K562 (cell line): ENCODE results near the gene IL17REL. TPM values are rescaled to one million over a fixed set of nuclear protein-coding genes. Genes with fewer than 3 reads are reported as not detected.

Source experiments
- ARID1B ChIP-seq: fragments of 450-650 bp; IDR thresholded peaks from 2 replicates; pipeline ENCODE4 v1.6.1; 2016; ENCODE audit warnings: antibody characterized with exemption, mild to moderate bottlenecking, inconsistent platforms
- ATF2 ChIP-seq: sonication (generic); formaldehyde crosslinking; IDR thresholded peaks from 2 replicates; pipeline ENCODE4 v1.8.1; 2022; ENCODE audit warnings: missing genetic modification reagents
- CEBPB ChIP-seq: fragments of 450-650 bp; IDR thresholded peaks from 2 replicates; pipeline ENCODE4 v1.6.1; 2016; ENCODE audit warnings: missing genetic modification characterization, missing compliant biosample characterization
- EHMT2 ChIP-seq: fragments of 450-650 bp; IDR thresholded peaks from 2 replicates; pipeline ENCODE4 v1.6.1; 2018; ENCODE audit warnings: antibody characterized with exemption
- FOSL1 ChIP-seq: fragments of 200-800 bp; sonication (Bioruptor generic); conservative IDR thresholded peaks from 2 replicates; pipeline ENCODE4 v1.6.1; 2016; ENCODE audit warnings: missing genetic modification characterization, missing compliant biosample characterization
- HDAC1 ChIP-seq, 2 experiments: fragments of 450-650 bp; IDR thresholded peaks; 2 replicates each; pipeline ENCODE4 v1.6.1; 2016 to 2017; ENCODE audit warnings: inconsistent platforms in 1 of 2, mild to moderate bottlenecking in 1 of 2, moderate library complexity in 1 of 2
- MBD2 ChIP-seq: sonication (generic); IDR thresholded peaks from 2 replicates; pipeline ENCODE4 v1.6.1; 2016; ENCODE audit warnings: low read depth, borderline replicate concordance
- MYC ChIP-seq, 2 experiments: fragments of 250-450 bp in 1 of 2; sonication (Bioruptor Pico) in 1 of 2; IDR thresholded peaks; 2 replicates each; pipeline versions ENCODE4 v1.5.1 to v1.6.1; 2012 to 2021; ENCODE audit warnings: low read depth in 2 of 2, borderline replicate concordance in 1 of 2, improper control_type of control experiment in 1 of 2, low read length in 1 of 2, mild to moderate bottlenecking in 1 of 2, moderate library complexity in 1 of 2
- NCOA2 ChIP-seq, 2 experiments: fragments of 450-650 bp; IDR thresholded peaks; 2 replicates each; pipeline ENCODE4 v1.6.1; 2018; ENCODE audit warnings: mild to moderate bottlenecking in 2 of 2, moderate library complexity in 1 of 2; ENCODE audit not compliant: partially characterized antibody in 2 of 2
- POLR2A ChIP-seq: fragments of 450-650 bp; conservative IDR thresholded peaks from 2 replicates; pipeline ENCODE4 v1.6.1; 2016
- TBL1XR1 ChIP-seq, 2 experiments: IDR thresholded peaks; 2 replicates each; pipeline ENCODE4 v1.6.1; 2012; ENCODE audit warnings: improper control_type of control experiment in 2 of 2, low read length in 2 of 2, mild to moderate bottlenecking in 1 of 2
- ZFP1 ChIP-seq: fragments of 450-650 bp; formaldehyde crosslinking; IDR thresholded peaks from 2 replicates; pipeline ENCODE4 v1.4.0; 2020; ENCODE audit warnings: mild to moderate bottlenecking, mixed read lengths
- ZNF398 ChIP-seq: fragments of 250-450 bp; sonication (Bioruptor Pico); IDR thresholded peaks from 2 replicates; pipeline ENCODE4 v1.8.0; 2021; ENCODE audit warnings: moderate library complexity, mild to moderate bottlenecking, inconsistent platforms
- polyA plus RNA-seq, 8 experiments: library from polyadenylated mRNA; depleted of rRNA in 4 of 8; stranded (reverse) in 5 of 8; unstranded in 3 of 8; fragments of >200 nt; fragmentation: Nextera tagmentation in 2 of 8; fragmentation: Illumina TruSeq in 1 of 8; extraction: Ambion mirVana in 2 of 8; extraction: Trizol in 1 of 8; gene quantifications; 2 replicates each; pipeline versions ENCODE4 v1.2.1 to v1.2.3, GENCODE V29; 2011 to 2014; ENCODE audit warnings: inconsistent platforms in 1 of 8, missing spikeins in 1 of 8
- total RNA-seq, 7 experiments: library from RNA; depleted of rRNA in 6 of 7; stranded (reverse); fragments of >200 nt in 6 of 7; fragmentation: Illumina TruSeq in 2 of 7; extraction: Trizol in 2 of 7; gene quantifications; 2 replicates each; pipeline versions ENCODE4 v1.2.1 to v1.2.3, GENCODE V29; 2011 to 2021; ENCODE audit warnings: low replicate concordance in 1 of 7
- TF ChIP-seq, protein P1 (sequence below): fragments of 450-650 bp; formaldehyde crosslinking; conservative IDR thresholded peaks from 2 replicates; pipeline ENCODE4 v1.4.0; 2022; ENCODE audit warnings: mild to moderate bottlenecking, missing genetic modification characterization
- TF ChIP-seq, protein P2 (sequence below): fragments of 450-650 bp; IDR thresholded peaks from 2 replicates; pipeline ENCODE4 v1.7.0; 2016; ENCODE audit warnings: borderline replicate concordance
- TF ChIP-seq, protein P3 (sequence below): sonication (generic); formaldehyde crosslinking; IDR thresholded peaks from 2 replicates; pipeline ENCODE4 v1.8.0; 2022; ENCODE audit warnings: mild to moderate bottlenecking, missing genetic modification reagents

The IL17REL gene
- total and polyA plus RNA-seq, 9 of the 15 experiments (the other 6 are each of a cell fraction or from before 2014, with no cell fraction given), result 0.05 to 0.42 (median 0.11) TPM; not detected in 4

DNA sequence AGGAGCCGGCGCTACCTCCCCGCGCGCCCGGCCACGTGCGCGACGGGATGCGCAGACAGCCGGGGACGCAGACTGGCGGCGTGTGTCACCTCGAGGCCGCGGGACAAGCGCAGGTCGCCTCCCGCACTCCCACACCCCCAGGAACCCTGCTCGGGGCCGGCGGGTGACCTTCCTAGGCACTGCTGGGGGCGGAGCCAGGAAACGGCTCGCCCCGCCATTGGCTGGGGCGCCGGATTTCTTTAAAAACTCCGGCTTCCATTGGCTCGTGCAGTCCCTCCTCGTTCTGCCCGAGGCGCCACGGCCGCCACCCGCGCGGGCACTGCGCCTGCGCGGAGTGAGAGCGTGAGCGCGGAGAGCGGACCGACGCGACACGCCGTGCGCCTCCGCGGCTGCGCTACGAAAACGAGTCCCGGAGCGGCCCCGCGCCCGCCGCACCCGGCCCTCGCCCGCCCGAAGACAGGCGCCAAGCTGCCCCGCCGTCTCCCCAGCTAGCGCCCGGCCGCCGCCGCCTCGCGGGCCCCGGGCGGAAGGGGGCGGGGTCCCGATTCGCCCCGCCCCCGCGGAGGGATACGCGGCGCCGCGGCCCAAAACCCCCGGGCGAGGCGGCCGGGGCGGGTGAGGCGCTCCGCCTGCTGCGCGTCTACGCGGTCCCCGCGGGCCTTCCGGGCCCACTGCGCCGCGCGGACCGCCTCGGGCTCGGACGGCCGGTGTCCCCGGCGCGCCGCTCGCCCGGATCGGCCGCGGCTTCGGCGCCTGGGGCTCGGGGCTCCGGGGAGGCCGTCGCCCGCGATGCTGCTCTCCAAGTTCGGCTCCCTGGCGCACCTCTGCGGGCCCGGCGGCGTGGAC lies 52.2 kb downstream of the IL17REL start, which contains the start of gene PIM3 (continued):
- TF ChIP-seq, protein P1, sequence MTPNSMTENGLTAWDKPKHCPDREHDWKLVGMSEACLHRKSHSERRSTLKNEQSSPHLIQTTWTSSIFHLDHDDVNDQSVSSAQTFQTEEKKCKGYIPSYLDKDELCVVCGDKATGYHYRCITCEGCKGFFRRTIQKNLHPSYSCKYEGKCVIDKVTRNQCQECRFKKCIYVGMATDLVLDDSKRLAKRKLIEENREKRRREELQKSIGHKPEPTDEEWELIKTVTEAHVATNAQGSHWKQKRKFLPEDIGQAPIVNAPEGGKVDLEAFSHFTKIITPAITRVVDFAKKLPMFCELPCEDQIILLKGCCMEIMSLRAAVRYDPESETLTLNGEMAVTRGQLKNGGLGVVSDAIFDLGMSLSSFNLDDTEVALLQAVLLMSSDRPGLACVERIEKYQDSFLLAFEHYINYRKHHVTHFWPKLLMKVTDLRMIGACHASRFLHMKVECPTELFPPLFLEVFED (CRISPR knock-in tag), result no peak
- TF ChIP-seq MYC (IDR thresholded peaks at IDR 0.05; ENCODE audit: low read depth, low read length) (peak; percentile 98), MYC (CRISPR knock-in tag; IDR thresholded peaks at IDR 0.05; ENCODE audit: borderline replicate concordance, low read depth) (no peak), MBD2 (peak; percentile 78; the same call in 1 of the 2 replicates), NCOA2 (IDR thresholded peaks at IDR 0.05; ENCODE audit: partially characterized antibody in 2 of 2) (no peak), ZNF398 (no peak), CEBPB (tag) (no peak), ATF2 (CRISPR knock-in tag) (no peak), HDAC1 (IDR thresholded peaks at IDR 0.05) (no peak; a peak in 1 of 4 replicates), POLR2A (peak; percentile 75), TBL1XR1 (IDR thresholded peaks at IDR 0.05; ENCODE audit: low read length in 2 of 2) (no peak), FOSL1 (tag) (0 out of 2 replicates have a peak, but pooled peaks have one; percentile 25), EHMT2 (no peak), ARID1B (no peak), ZFP1 (no peak)
- TF ChIP-seq, protein P2, sequence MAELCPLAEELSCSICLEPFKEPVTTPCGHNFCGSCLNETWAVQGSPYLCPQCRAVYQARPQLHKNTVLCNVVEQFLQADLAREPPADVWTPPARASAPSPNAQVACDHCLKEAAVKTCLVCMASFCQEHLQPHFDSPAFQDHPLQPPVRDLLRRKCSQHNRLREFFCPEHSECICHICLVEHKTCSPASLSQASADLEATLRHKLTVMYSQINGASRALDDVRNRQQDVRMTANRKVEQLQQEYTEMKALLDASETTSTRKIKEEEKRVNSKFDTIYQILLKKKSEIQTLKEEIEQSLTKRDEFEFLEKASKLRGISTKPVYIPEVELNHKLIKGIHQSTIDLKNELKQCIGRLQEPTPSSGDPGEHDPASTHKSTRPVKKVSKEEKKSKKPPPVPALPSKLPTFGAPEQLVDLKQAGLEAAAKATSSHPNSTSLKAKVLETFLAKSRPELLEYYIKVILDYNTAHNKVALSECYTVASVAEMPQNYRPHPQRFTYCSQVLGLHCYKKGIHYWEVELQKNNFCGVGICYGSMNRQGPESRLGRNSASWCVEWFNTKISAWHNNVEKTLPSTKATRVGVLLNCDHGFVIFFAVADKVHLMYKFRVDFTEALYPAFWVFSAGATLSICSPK, result no peak
- TF ChIP-seq, protein P3, sequence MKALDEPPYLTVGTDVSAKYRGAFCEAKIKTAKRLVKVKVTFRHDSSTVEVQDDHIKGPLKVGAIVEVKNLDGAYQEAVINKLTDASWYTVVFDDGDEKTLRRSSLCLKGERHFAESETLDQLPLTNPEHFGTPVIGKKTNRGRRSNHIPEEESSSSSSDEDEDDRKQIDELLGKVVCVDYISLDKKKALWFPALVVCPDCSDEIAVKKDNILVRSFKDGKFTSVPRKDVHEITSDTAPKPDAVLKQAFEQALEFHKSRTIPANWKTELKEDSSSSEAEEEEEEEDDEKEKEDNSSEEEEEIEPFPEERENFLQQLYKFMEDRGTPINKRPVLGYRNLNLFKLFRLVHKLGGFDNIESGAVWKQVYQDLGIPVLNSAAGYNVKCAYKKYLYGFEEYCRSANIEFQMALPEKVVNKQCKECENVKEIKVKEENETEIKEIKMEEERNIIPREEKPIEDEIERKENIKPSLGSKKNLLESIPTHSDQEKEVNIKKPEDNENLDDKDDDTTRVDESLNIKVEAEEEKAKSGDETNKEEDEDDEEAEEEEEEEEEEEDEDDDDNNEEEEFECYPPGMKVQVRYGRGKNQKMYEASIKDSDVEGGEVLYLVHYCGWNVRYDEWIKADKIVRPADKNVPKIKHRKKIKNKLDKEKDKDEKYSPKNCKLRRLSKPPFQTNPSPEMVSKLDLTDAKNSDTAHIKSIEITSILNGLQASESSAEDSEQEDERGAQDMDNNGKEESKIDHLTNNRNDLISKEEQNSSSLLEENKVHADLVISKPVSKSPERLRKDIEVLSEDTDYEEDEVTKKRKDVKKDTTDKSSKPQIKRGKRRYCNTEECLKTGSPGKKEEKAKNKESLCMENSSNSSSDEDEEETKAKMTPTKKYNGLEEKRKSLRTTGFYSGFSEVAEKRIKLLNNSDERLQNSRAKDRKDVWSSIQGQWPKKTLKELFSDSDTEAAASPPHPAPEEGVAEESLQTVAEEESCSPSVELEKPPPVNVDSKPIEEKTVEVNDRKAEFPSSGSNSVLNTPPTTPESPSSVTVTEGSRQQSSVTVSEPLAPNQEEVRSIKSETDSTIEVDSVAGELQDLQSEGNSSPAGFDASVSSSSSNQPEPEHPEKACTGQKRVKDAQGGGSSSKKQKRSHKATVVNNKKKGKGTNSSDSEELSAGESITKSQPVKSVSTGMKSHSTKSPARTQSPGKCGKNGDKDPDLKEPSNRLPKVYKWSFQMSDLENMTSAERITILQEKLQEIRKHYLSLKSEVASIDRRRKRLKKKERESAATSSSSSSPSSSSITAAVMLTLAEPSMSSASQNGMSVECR (CRISPR knock-in tag), result no peak; the same call in 1 of the 2 replicates
